Endodermal cell (in vitro differentiated cells): ENCODE results near the gene WNK2. TPM values are rescaled to one million over a fixed set of nuclear protein-coding genes. Genes with fewer than 3 reads are reported as not detected.
A peak's percentile ranks its signal among the peaks of the same experiment; 100 is the strongest.

Source experiments
- DNase-seq: peaks from one replicate; pipeline ENCODE4 v3.0.0-alpha.2; 2017
- H3K27ac ChIP-seq: 2 replicates; pipeline ENCODE4 v1.5.1; 2013; ENCODE audit warnings: mild to moderate bottlenecking, low read depth, low read length, moderate library complexity
- H3K27me3 ChIP-seq: 2 replicates; pipeline ENCODE4 v1.6.1; 2013; ENCODE audit warnings: mild to moderate bottlenecking, low read length, moderate library complexity; ENCODE audit not compliant: insufficient read depth, control insufficient read depth, poor library complexity, severe bottlenecking
- H3K36me3 ChIP-seq: 2 replicates; pipeline ENCODE4 v1.7.0; 2013; ENCODE audit warnings: mild to moderate bottlenecking, low read length, moderate library complexity; ENCODE audit not compliant: control insufficient read depth, insufficient read depth
- H3K4me1 ChIP-seq: one replicate; pipeline ENCODE4 v1.7.0; 2013; ENCODE audit warnings: low read length; ENCODE audit not compliant: control insufficient read depth, insufficient read depth
- H3K4me3 ChIP-seq: 2 replicates; pipeline ENCODE4 v1.5.1; 2013; ENCODE audit warnings: mild to moderate bottlenecking, low read length, moderate library complexity
- H3K9ac ChIP-seq: 2 replicates; pipeline ENCODE4 v1.6.1; 2013; ENCODE audit warnings: mild to moderate bottlenecking, low read length, moderate library complexity; ENCODE audit not compliant: poor library complexity, severe bottlenecking; ENCODE audit errors: extremely low read depth
- H3K9me3 ChIP-seq: 2 replicates; pipeline ENCODE4 v1.6.1; 2013; ENCODE audit warnings: mild to moderate bottlenecking, low read length, moderate library complexity; ENCODE audit not compliant: control insufficient read depth
- H3K27ac Mint-ChIP-seq: 2 replicates; pipeline ENCODE4 v1.8.0; 2020; ENCODE audit warnings: mixed read lengths
- H3K27me3 Mint-ChIP-seq: 2 replicates; pipeline ENCODE4 v1.8.0; 2021; ENCODE audit warnings: mild to moderate bottlenecking, mixed read lengths; ENCODE audit not compliant: insufficient read depth
- H3K36me3 Mint-ChIP-seq: 2 replicates; pipeline ENCODE4 v1.8.0; 2020; ENCODE audit warnings: low read depth, mixed read lengths
- H3K4me1 Mint-ChIP-seq: 2 replicates; pipeline ENCODE4 v1.8.0; 2020; ENCODE audit warnings: mixed read lengths
- H3K4me3 Mint-ChIP-seq: 2 replicates; pipeline ENCODE4 v1.8.0; 2020; ENCODE audit warnings: mild to moderate bottlenecking, moderate library complexity, mixed read lengths
- H3K9me3 Mint-ChIP-seq: 2 replicates; pipeline ENCODE4 v1.8.0; 2020; ENCODE audit warnings: mild to moderate bottlenecking, mixed read lengths
- CTCF ChIP-seq: fragments of 200-600 bp; sonication (generic); conservative IDR thresholded peaks from 2 replicates; pipeline ENCODE4 v1.5.0; 2021; ENCODE audit warnings: antibody characterized with exemption, mild to moderate bottlenecking
- WGBS, 2 experiments: methylation state at CpG; one replicate each; pipeline versions ENCODE4 v1.1.5 to v1.1.7; 2013; ENCODE audit warnings: missing lambda C conversion rate in 2 of 2, mixed read lengths in 1 of 2; ENCODE audit not compliant: insufficient coverage in 1 of 2, insufficient read length in 1 of 2; 5-methylcytosine and 5-hydroxymethylcytosine counted together
- total RNA-seq, 2 donors: library from RNA; stranded (reverse); fragmentation: NEBNext Ultra II Directional in 1 of 2; extraction: Animal tissue kit (Norgen Biotek cat#: 25700) in 1 of 2; gene quantifications; 2 replicates in 1 of 2; 3 replicates in 1 of 2; pipeline ENCODE4 v1.2.1, GENCODE V29; 2021

WNK2 gene
- total RNA-seq, 2 donors from 2014 or later = 46.1 to 48.8 TPM

- Histone ChIP-seq H3K36me3 (no peaks in the 10 kb centered on the region), H3K27ac (no peak overlapping the region), H3K4me3 (no peak overlapping the region), H3K4me1 (peaks cover 10% of the 10 kb centered on the region), H3K9ac (no peak overlapping the region), H3K9me3 (peaks cover 1% of the 10 kb centered on the region), H3K27me3 (no peaks in the 10 kb centered on the region)
- no peaks in the 10 kb centered on the region for H3K9me3 Mint-ChIP-seq
- 94% methylated on average over 9 of the region's 9 CpGs for WGBS, 2 experiments
- H3K4me1 Mint-ChIP-seq = peaks cover 8% of the 10 kb centered on the region
- no peak overlapping the region for H3K4me3 Mint-ChIP-seq
- H3K27ac Mint-ChIP-seq = no peak overlapping the region
- no peaks in the 10 kb centered on the region for H3K27me3 Mint-ChIP-seq
- H3K36me3 Mint-ChIP-seq = peaks cover 3% of the 10 kb centered on the region
- no peak for DNase-seq
- TF ChIP-seq CTCF = no peak
Measured at GRCh38 chr9:93221044-93221443, 37.1 kb downstream of the WNK2 start.

DNA sequence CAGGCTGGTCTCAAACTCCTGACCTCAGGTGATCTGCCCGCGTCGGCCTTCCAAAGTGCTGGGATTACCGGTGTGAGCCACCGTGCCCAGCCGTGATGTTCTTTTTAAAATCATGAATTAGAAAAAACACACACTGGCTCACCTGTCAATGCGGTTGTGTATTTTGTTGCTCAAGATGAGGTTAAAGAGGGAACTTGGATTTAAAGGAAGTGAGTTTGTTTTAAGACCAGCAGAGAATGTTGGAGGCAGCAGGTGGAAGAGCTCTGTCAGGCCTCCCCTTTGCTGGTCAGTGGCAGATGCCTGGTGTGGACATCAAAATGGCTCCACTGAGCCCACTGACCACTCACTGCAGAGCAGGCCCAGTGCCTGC, 38.9 kb downstream of the WNK2 start:
- Histone ChIP-seq H3K9me3 (no peaks in the 10 kb centered on the region), H3K9ac (no peak overlapping the region), H3K4me3 (no peak overlapping the region), H3K4me1 (peaks cover 10% of the 10 kb centered on the region), H3K36me3 (no peaks in the 10 kb centered on the region), H3K27me3 (no peaks in the 10 kb centered on the region), H3K27ac (peak overlapping the region; percentile 17)
- peaks cover 8% of the 10 kb centered on the region for H3K4me1 Mint-ChIP-seq
- 97 to 100% methylated on average over 7 of the region's 7 CpGs for WGBS, 2 experiments
- no peaks in the 10 kb centered on the region for H3K9me3 Mint-ChIP-seq
- DNase-seq = no peak
- no peak overlapping the region for H3K4me3 Mint-ChIP-seq
- TF ChIP-seq CTCF = no peak
- H3K27ac Mint-ChIP-seq = no peak overlapping the region
- H3K27me3 Mint-ChIP-seq = no peaks in the 10 kb centered on the region
- no peaks in the 10 kb centered on the region for H3K36me3 Mint-ChIP-seq

- peak overlapping the region; percentile 17 for H3K27ac ChIP-seq
- no peaks in the 10 kb centered on the region for H3K36me3 ChIP-seq
- 91 to 93% methylated on average over 11 to 16 of the region's 16 CpGs for WGBS, 2 experiments
- no peaks in the 10 kb centered on the region for H3K9me3 ChIP-seq
- H3K9me3 Mint-ChIP-seq = no peaks in the 10 kb centered on the region
- H3K36me3 Mint-ChIP-seq = no peaks in the 10 kb centered on the region
- H3K27me3 ChIP-seq = no peaks in the 10 kb centered on the region
- no peak overlapping the region for H3K27ac Mint-ChIP-seq
- peaks cover 10% of the 10 kb centered on the region for H3K4me1 ChIP-seq
- peaks cover 8% of the 10 kb centered on the region for H3K4me1 Mint-ChIP-seq
- no peak for DNase-seq
- no peak for TF ChIP-seq CTCF
- H3K27me3 Mint-ChIP-seq = no peaks in the 10 kb centered on the region
- H3K4me3 ChIP-seq = no peak overlapping the region
- no peak overlapping the region for H3K4me3 Mint-ChIP-seq
- H3K9ac ChIP-seq = no peak overlapping the region
Measured at GRCh38 chr9:93223260-93224180, 39.6 kb downstream of the WNK2 start.
